ENCODE measurements around the gene KIF7. TPM values are rescaled to one million over a fixed set of nuclear protein-coding genes. Genes with fewer than 3 reads are reported as not detected.

KIF7 gene
- total RNA-seq, 1 donor from 2014 or later: 9.3 TPM

DNA sequence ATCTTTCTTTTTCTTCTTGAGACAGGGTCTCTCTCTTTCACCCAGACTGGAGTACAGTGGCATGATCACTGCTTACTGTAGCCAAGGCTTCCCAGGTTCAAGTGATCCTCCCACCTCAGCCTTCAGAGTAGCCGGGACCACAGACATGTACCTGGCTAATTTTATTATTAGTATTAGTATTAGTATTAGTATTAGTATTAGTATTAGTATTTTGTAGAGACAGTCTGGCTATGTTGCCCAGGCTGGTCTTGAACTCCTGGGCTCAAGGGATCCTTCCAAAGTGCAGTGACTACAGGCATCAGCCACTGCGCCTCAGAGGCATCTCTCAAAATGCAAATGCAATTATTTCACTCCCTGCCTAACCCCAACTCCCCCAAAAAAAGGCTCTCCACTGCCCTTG, 1.7 kb downstream of the KIF7 start:
- no peak for DNase-seq
- peaks cover 4% of the 10 kb centered on the region for H3K36me3 Mint-ChIP-seq (ENCODE audit: unreplicated experiment)
- peaks cover 12% of the 10 kb centered on the region for H3K9me3 Mint-ChIP-seq (ENCODE audit: unreplicated experiment)
- peaks cover 7% of the 10 kb centered on the region for H3K27me3 Mint-ChIP-seq (ENCODE audit: unreplicated experiment)
- TF ChIP-seq, protein P1, sequence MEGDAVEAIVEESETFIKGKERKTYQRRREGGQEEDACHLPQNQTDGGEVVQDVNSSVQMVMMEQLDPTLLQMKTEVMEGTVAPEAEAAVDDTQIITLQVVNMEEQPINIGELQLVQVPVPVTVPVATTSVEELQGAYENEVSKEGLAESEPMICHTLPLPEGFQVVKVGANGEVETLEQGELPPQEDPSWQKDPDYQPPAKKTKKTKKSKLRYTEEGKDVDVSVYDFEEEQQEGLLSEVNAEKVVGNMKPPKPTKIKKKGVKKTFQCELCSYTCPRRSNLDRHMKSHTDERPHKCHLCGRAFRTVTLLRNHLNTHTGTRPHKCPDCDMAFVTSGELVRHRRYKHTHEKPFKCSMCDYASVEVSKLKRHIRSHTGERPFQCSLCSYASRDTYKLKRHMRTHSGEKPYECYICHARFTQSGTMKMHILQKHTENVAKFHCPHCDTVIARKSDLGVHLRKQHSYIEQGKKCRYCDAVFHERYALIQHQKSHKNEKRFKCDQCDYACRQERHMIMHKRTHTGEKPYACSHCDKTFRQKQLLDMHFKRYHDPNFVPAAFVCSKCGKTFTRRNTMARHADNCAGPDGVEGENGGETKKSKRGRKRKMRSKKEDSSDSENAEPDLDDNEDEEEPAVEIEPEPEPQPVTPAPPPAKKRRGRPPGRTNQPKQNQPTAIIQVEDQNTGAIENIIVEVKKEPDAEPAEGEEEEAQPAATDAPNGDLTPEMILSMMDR (IDR thresholded peaks at IDR 0.05; ENCODE audit: partially characterized antibody, unreplicated experiment): no peak
- no peak overlapping the region for H3K27ac Mint-ChIP-seq (ENCODE audit: unreplicated experiment)
- H3K4me3 Mint-ChIP-seq (ENCODE audit: unreplicated experiment): no peak overlapping the region
- H3K4me1 Mint-ChIP-seq (ENCODE audit: low read depth, unreplicated experiment): peaks cover 5% of the 10 kb centered on the region

DNA sequence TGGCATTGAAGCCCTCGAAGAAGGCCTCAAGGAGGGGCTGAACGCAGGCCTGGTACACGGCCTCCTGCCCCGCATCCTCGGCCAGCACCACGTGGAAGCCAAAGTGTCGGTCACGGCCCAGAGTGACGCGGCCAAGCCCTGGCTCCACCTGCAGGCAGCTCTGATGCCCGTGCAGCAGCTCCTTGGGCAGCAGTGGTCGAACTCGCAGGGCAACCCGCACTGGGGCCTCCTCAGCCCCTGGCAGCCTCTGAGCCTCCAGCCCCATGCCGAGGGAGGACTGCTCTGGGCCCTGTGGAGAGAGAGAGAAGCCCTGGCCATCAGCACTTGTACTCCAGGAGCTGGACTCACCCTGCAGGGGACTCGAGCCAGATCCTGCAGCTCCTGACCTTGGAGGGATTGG, 2.6 kb downstream of the KIF7 start:
- Mint-ChIP-seq H3K9me3 (ENCODE audit: unreplicated experiment) (peaks cover 12% of the 10 kb centered on the region), H3K36me3 (ENCODE audit: unreplicated experiment) (peaks cover 4% of the 10 kb centered on the region), H3K4me1 (ENCODE audit: low read depth, unreplicated experiment) (peaks cover 5% of the 10 kb centered on the region), H3K4me3 (ENCODE audit: unreplicated experiment) (no peak overlapping the region), H3K27me3 (ENCODE audit: unreplicated experiment) (peaks cover 7% of the 10 kb centered on the region), H3K27ac (ENCODE audit: unreplicated experiment) (no peak overlapping the region)
- DNase-seq: no peak
- TF ChIP-seq, protein P1 (IDR thresholded peaks at IDR 0.05; ENCODE audit: partially characterized antibody, unreplicated experiment): no peak

DNA sequence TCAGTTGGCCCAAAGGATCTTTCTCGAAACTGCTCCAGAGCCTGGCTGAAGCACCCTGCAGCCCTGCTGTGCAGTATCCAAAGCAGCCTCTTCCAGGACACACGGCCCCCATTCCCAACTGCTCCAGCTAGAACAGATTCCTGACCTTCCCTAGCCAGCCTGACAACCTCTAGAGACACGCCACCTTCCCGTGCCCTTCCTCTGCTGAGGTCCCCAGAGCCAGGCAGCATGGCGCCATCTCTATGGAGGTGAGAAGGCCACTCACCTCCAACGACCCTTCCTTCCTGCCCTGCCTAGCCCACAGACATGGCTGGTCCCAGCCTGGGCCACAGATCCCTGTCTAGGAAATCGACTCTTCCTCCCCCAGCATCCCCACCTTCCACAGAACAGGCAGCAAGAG, 3.1 kb downstream of the KIF7 start:
- H3K27ac Mint-ChIP-seq (ENCODE audit: unreplicated experiment): no peak overlapping the region
- H3K36me3 Mint-ChIP-seq (ENCODE audit: unreplicated experiment): peaks cover 4% of the 10 kb centered on the region
- TF ChIP-seq, protein P1 (IDR thresholded peaks at IDR 0.05; ENCODE audit: partially characterized antibody, unreplicated experiment): no peak
- H3K4me3 Mint-ChIP-seq (ENCODE audit: unreplicated experiment): no peak overlapping the region
- peaks cover 5% of the 10 kb centered on the region for H3K4me1 Mint-ChIP-seq (ENCODE audit: low read depth, unreplicated experiment)
- H3K27me3 Mint-ChIP-seq (ENCODE audit: unreplicated experiment): peaks cover 10% of the 10 kb centered on the region
- peaks cover 12% of the 10 kb centered on the region for H3K9me3 Mint-ChIP-seq (ENCODE audit: unreplicated experiment)
- DNase-seq: no peak

DNA sequence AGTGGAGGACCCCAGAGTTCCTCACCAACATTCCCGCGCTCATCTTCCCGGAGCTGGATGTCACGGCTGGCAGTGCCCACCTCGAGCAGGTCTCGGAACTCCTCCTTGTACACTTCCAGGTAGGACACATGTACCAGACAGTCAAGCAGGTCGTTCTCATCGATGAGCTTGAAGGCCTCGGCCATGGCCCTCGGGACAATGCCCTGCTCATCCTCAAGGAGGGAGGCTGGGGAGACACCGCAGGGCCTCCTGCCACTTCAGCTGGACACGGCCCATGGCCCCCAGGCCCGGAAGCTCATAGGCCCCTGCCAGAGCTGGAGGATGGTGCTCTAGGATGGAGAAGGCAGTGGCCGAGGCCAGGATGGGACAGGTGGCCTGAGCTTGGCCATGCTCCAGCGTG, 5.6 kb downstream of the KIF7 start:
- no peak for DNase-seq
- H3K4me1 Mint-ChIP-seq (ENCODE audit: low read depth, unreplicated experiment): peaks cover 2% of the 10 kb centered on the region
- H3K9me3 Mint-ChIP-seq (ENCODE audit: unreplicated experiment): peaks cover 8% of the 10 kb centered on the region
- H3K27ac Mint-ChIP-seq (ENCODE audit: unreplicated experiment): no peak overlapping the region
- TF ChIP-seq, protein P1 (IDR thresholded peaks at IDR 0.05; ENCODE audit: partially characterized antibody, unreplicated experiment): no peak
- peaks cover 14% of the 10 kb centered on the region for H3K27me3 Mint-ChIP-seq (ENCODE audit: unreplicated experiment)
- H3K4me3 Mint-ChIP-seq (ENCODE audit: unreplicated experiment): no peak overlapping the region
- no peaks in the 10 kb centered on the region for H3K36me3 Mint-ChIP-seq (ENCODE audit: unreplicated experiment)

DNA sequence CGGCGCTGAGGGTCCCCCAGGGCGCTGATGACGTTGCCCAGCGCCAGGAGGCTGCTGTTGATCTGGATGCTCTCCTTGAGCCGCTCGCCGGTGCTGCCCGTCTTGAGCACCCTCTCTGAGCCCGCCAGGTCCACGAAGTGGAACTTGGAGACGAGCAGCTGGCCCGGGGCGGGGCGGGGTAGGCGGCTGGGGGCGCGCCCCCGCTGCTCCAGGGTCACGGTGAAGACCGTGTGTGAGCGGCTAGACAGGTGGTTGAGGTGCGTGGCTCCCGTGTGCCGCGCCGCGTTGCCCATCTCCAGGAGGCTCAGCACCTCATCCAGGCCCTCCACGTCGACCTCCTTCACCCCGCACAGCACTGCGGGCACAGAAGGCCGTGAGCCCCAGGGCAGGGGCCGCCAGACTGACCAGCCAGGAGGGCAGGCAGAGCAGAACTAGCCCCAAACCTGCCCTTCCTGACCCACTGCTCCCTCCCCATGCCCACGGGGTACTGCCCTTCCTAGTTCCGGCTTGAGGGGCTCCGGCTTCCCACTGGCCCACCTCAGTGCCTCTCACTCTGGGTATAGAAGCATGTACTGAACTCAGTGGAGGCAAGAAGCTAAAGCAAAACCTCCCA, 6.1 kb downstream of the KIF7 start:
- Mint-ChIP-seq H3K4me1 (ENCODE audit: low read depth, unreplicated experiment) (no peaks in the 10 kb centered on the region), H3K27ac (ENCODE audit: unreplicated experiment) (no peak overlapping the region), H3K9me3 (ENCODE audit: unreplicated experiment) (peaks cover 5% of the 10 kb centered on the region), H3K4me3 (ENCODE audit: unreplicated experiment) (no peak overlapping the region), H3K36me3 (ENCODE audit: unreplicated experiment) (no peaks in the 10 kb centered on the region), H3K27me3 (ENCODE audit: unreplicated experiment) (peaks cover 10% of the 10 kb centered on the region)
- TF ChIP-seq, protein P1 (IDR thresholded peaks at IDR 0.05; ENCODE audit: partially characterized antibody, unreplicated experiment): no peak
- DNase-seq: no peak

All from glutamatergic neuron (in vitro differentiated cells).